Activated CD8-positive, alpha-beta memory T cell treated with anti-CD3 and anti-CD28 coated beads, Interleukin-2, amount 50 U/mL, for 4 hours (primary cell): ENCODE results near the gene ASPG.

Experiments
- DNase-seq: peaks from one replicate; pipeline ENCODE4 v3.0.0-alpha.2; 2020

The ASPG gene

DNA sequence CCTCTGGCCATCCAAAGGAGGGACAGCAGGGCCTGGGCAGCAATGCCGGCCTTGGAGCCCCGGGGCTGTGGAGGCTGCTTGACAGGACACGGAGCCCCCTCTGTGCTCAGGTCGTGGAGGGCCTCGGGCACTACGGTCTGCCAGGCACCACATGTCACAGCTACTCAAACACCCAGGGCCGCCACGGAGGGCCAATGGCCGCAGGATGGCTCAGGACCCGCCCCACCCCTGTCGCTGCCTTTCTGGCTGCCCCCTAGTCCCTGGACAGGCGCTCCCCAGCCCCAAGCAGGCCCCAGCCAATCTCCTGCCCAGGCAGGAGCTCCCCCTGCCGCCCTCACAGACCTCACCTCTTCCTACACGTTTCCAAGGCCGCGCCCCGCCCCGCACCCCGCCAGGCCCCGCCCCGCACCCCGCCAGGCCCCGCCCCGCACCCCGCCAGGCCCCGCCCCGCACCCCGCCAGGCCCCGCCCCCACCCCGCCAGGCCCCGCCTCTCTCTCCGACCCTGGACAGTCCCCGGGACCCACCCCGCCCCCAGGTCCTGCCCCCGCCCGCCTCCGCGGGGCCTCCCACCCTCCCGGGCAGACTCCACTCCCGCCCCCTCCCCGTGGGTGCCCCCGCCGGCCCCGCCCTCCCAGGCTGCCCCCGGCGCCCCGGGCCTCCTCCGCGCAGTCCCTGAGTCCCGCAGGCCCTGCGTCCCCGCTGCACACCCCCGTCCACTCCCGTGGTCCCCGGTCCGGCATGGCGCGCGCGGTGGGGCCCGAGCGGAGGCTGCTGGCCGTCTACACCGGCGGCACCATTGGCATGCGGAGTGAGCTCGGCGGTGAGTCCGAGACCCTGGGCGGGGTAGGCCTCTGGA is at the start of gene ASPG:
TSS of gene ASPG (plus strand) at position 669 of the 857 bp plus-strand sequence. CDS start at position 740, 71 bp downstream.
- no peak for DNase-seq

DNA sequence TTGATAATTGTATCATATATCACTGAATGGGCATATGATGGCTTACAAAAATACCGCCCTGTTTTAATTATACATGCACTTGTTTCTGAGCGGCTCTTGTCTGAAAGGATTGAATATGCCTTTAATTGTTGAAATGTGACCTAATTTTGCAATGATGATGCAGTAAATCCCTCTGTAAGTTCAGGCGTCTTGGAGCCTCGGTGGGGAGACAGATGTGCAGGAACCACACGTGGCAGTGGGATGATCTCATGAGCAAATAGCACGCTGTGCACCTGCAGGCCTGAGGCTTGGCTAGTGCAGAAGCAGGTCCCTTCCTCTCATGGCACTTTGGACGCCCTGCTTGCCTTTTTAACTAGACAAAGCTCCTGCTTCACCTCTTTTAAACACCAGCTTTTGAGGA is 49.3 kb upstream of the ASPG start:
- DNase-seq, result no peak

DNA sequence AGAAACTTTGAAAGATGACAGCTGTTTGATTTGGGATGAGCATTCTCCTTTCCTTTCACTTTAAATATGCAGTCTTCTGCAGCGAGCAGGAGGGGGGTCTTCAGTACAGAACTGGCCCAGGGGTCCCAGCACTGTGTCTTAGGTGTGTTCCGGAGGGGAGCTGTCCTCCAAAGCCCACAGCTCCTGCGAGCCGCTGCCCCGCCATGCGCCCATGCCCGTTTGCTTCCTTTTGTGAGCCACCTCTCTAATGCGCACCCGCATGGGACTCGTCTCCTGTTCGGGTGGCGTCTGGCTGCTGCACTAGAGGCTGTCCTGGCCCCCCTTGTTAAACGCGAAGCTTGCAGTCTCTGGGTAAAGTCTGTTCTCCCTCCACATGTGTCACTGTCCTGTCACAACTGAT is 48.4 kb upstream of the ASPG start:
- no peak for DNase-seq

DNA sequence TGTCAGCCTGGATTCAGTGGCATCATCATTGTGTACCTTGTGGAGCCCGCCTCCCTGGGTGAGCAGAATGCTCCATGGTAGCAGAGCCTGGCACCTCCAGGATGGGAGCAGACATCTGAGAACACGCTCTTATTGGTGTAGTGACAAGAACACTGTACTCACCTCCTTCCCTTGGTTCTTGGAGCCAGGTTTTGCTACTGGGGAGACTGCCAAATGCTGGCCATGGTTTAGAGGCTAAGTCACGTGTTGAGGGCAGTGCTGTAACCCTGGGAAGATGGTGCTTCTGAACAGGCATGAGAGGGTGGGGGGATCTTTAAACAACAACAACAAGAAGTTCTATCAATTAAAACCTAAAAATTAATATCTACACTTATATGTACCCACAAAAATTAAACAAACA is 47.6 kb upstream of the ASPG start:
- no peak for DNase-seq

DNA sequence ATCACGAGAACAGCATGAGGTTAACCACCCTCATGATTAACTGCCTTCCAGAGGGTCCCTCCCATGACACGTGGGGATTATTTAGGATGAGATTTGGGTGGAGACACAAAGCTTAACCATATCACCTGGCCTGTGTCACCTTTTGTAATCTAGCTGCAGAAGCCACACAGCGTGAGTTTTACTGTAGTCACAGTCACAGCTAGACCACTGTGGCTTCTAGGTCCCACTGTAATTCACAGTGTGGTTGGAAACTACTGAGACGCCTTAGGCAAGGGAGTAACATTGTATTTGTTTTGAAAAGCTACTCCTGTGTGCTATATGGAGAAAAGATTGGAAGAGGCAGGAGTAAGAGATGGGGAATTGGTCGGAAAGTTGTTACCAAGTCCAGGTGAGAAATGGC is 46.3 kb upstream of the ASPG start:
- DNase-seq, result no peak

DNA sequence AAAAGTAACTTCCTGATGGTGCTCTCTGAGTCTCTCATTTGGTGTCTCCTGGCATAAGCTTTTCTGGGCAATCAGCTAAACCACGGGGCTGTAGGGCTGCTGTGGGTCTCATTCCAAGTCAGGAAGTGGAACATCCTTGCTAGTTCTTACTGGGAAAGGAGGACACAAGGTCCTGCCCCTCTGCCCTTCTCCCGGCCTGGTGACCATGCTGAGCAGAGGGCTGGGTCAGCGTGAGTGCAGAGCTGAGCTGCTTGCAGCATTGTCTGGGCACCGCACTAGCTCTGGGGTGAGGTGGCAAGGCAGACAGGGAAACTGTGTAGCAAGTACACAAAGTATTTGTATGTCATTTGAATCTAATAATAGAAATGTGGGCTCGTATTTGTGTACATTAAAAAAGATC is 45.0 kb upstream of the ASPG start:
- DNase-seq, result no peak

DNA sequence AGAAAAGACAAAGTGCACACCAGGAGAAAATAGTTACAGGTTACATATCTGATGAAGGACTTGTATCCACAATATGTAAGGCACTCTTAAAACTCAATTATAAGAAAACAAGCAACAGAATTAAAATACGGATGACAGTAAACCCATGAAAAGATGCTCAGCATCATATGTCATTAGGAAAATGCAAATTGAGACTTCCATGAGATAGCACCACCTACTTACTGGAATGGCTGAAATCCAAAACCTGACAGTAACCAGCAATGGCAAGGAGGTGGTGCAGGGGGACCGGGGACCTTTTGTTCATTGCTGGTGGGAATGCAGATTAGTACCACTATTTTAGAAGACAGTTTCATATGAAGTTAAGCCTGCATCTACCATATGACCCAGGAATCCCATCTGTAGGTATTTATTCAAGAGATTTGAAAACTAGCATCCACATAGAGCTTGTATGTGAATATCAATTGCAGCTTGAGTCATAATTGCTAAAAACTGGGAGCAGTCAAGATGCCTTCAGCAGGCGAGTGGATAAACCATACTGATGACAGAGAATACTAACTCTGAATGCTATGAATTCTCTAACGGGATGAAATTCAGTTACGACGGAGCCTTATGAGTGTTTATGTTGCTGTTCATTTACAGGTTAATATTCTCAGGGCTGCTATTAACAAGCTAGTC is 43.9 kb upstream of the ASPG start:
- no peak for DNase-seq

DNA sequence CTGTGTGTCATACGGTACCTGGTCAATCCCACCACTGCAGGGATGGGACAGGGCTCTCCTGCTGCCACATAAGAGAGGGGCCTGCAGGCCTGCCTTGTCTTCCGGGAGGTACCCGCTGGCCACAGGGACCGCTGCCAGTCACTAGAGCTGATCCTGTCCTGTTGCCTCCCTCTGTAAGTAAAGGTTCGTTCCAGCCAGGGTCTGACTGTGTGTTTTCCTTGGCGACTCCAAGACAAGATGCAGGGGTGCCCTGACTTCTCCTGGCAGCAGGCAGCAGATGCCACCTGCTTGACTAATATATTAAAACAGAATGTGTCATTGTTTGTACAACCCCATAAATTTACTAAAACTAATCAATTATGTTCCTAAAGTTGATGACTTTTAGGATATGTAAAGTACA is 41.5 kb upstream of the ASPG start:
- DNase-seq, result no peak

DNA sequence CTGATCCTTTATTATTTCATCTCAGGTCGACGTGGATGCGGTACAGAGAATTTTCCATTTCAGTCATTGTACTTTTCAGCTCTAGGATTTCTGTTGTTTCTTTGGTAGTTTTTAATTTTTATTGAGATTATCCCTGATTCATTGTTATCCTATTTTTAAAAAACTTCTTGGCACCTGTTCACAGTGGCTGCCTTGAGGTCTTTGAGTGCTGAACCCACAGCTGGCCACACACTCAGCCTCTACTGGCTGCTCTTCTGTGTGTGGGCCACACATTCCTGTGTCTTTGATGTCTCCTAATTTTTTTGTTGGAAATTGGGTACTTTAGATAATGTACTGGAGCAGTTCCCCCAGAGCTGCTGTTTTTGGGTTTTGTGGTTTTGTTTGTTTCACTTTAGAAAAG is 37.7 kb upstream of the ASPG start:
- no peak for DNase-seq

DNA sequence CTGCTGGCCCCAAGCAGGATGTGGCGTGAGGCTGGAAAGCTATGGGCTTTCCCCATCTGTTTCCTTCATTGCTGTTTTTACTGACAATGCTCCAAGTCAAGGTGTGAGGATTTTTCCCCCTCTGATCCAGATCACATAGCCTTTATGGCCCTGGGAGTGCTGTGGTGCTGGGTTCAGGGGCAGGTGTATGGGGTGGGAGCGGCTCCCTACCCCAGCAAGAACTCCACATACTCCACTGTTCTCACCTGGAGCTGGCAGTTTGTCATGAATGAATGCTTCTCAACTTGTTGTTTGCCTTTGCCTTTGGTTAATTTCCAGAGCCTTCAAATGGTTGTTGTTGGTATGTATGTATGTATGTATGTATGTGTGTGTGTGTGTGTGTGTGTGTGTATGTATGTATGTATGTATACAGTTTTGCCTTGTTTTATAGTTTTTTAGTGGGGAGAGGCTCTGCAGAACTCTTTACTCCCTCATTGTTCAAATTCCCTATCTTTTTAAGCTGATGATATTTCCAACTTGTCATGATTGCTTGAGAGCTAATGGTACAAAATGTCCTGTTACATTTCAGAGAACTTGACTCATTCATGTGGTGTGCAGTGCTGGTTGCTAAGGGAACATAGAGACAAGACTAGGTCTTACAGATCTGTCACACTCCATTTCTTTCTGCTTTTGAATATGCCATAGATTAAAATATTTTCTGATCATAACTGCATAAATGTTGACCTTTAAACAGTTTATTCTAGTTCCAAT is 36.6 kb upstream of the ASPG start:
- DNase-seq, result no peak

DNA sequence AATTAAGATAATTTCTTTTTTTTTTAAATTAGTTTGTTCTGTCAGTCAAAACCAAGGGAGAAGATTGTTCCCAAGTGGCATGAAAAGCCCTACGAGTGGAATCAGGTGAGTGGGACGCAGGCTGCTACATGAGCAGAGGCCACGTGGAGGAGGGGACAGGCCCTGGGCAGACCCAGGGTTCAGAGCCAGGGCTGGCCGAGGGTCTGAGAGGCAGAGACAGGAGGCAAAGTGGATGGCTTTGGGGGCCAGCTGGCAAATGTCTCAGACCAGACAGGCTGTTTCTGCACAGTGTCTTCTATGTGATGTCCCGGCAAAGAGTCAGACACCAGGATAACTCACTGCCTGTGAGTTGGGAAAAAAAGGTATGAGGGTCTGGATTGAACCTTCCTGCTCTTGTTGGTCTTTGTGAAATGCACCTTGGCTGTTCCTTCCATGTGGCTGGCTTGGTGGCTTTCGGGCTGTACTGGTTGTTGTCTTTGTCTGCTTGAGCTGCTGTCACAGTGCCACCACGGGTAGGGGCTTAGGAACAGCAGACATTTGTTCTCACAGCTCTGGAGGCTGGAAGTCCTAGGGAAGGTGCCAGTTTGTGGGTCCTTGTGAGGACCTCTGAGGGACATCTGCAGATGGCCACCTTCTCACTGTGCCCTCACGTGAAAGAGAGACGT is 35.8 kb upstream of the ASPG start:
- no peak for DNase-seq

DNA sequence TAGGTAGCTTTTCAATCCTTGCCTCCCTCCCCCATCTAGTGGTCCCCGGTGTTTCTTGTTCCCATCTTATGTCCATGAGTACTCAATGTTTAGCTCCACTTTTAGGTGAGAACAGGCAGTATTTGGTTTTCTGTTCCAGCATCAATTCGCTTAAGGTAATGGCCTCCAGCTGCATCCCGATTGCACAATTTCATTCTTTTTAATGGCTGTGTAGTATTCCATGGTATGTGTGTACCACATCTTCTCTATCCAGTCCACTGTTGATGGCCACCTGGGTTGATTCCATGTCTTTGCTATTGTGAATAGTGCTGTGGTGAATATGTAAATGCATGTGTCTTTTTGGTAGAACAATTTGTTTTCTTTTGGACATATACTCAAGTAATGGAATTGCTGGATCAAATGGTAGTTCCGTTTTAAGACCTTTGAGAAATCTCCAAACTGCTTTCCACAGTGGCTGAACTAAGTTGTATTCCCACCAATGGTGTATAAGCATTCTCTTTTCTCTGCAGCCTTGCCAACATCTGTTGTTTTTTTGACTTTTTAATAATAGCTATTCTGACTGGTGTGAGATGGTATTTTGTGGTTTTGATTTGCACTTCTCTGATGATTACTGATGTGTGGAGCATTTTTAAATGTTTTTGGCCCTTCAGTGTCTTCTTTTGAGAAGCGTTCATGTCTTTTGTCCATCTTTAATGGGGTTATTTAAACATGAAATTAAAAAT is 34.2 kb upstream of the ASPG start:
- no peak for DNase-seq

DNA sequence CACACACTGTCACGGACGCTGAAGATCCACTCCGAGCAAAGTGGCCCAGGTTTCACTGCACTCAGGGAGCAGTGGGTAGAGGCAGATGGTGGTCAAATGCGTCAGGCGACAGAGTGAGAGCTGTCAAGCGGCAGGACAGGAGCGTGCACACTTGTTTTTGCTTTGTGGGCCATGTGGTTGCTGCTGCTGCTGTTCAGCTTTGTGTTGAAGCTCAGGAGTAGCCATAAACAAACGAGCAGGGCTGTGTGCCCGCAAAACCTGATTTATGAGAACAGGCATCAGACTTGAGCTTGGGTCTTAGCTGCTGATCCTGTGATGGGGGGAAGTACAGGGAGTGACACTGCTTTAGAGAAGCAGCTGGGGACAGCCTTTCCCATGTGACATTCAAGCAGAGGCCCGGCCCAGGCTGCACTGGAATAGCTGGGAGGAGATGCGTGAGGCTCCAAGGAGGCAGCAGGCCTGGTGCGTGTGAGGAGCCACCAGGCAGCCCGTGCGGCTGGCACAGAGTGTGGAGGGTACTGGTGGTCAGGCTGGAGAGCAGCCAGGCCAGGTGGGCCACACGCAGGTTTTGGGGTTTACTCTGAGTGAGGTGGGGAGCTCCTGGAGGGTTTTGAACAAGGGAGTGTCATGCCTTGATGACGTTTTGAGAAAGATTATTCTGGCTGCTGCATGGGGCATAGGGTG is 31.1 kb upstream of the ASPG start:
- no peak for DNase-seq

DNA sequence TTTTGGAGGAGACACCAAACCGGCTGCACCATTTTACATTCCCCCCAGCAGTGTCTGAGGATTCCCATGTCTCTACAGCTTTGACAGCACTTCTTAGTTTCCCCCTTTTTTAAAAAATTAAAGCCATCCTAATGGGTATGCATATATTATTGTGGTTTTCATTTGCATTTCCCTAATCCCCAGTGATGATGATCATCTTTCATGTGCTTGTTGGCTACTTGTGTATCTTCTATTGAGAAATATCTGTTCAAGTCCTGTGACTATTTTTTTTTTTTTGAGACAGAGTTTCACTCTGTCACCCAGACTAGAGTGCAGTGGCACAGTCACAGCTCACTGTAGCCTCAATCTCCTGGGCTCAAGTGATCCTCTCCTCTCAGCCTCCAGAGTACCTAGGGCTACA is 23.2 kb upstream of the ASPG start:
- DNase-seq, result no peak

DNA sequence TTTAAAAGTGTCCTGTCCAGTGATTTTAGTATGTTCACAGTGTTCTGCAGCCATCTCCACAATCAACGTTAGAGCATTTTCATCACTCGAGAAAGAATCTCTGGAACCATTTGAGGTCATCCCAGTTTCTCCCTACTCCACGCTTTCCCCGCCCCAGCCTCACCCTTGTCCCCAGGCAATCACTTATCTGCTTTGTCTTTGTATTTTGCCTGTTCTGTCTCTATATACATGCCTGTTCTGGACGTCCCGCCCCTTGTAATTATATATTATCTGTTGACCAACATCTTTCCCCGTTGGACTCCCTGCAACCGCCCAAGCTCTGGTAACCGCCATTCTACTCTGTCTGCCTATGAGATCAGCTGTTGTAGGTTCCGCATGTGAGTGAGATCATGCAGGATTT is 21.5 kb upstream of the ASPG start:
- no peak for DNase-seq

DNA sequence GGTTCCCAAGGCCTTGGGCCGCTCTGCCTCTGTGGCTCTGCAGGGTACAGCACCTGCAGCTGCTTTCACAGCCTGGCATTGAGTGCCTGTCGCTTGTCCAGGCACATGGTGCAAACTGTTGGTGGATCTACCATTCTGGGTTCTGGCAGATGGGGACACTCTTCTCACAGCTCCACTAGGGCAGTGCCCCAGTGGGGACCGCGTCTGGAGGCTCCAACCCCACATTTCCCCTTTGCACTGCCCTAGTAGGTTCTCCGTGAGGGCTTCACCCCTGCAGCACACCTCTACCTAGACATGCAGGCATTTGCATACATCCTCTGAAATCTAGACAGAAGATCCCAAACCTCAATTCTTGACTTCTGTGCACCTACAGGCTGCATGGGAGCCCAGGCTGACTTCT is 19.2 kb upstream of the ASPG start:
- no peak for DNase-seq

DNA sequence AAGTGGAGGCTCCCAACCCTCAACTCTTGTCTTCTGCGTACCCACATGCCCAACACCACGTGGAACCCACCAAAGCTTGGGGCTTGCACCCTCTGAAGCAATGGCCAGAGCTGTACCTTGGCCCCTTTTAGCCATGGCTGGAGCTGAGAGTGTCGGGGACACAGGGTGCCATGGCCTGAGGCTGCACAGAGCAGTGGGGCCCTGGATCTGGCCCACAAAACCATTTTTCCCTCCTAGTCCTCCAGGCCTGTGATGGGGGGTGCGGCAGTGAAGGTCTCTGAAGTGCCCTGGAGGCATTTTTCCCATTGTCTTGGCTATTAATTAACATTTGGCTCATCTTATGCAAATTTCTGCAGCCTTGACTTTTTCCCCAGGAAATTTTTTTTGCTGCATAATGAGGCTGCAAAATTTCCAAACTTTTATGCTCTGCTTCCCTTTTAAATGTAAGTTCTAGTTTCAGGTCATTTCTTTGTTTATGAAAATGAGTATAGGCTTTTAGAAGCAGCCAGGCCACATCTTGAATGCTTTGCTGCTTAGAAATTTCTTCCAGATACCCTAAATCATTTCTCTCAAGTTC is 18.7 kb upstream of the ASPG start:
- DNase-seq, result no peak

DNA sequence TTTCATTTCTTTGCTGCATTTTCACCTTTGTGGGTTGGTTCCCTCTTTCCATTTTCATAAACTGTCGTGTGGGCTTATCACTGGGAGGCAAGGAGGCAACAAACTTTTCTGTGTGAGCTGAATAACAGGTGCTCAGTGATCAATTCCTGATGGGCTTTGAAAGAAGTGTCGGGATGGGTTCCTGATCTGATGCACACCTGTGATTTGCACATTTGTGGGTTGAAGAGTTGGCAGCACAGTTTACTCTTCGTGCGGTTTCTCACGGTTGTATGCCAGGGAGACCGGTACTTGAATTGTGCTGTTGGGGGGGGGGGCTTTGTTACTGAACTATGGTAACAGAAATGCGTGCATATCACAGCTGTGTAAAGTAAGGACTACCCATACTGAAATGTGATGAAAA is 16.0 kb upstream of the ASPG start:
- no peak for DNase-seq

DNA sequence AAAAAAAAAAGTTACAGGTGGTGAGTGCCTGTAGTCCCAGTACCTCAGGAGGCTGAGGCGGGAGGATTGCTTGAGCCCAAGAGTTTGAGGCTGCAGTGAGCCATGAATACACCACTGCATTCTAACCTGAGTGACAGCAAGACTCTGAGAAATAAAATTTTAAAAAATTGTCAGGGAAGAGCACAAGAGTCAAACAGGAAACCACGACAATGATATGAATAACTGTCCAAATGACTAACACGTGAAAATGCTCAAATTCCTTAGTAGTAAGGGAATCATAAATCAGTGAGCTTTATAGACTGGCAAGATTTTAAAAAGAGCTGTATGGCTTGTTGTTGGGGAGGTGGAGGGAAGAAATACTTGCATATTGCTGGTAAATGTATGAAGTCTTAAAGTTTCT is 12.9 kb upstream of the ASPG start:
- no peak for DNase-seq

DNA sequence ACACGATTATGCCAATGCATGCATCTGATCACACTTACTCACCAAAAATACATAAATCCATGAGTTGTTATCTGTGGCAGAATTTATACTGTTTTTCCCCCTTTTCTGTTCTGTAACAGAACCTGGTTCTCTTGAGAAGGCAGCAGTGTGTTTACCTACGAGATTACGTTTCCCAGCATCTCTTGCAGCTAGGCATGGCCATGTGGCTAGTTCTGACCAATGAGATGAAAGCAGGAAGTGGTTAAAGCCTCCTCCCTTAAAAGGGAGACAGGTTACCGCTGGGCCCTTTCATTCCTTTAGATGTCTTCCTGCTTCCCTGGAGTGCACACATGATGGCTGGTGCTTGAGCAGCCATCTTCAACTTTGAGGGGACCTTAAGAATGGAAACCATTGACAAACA is 11.7 kb upstream of the ASPG start:
- DNase-seq, result no peak

DNA sequence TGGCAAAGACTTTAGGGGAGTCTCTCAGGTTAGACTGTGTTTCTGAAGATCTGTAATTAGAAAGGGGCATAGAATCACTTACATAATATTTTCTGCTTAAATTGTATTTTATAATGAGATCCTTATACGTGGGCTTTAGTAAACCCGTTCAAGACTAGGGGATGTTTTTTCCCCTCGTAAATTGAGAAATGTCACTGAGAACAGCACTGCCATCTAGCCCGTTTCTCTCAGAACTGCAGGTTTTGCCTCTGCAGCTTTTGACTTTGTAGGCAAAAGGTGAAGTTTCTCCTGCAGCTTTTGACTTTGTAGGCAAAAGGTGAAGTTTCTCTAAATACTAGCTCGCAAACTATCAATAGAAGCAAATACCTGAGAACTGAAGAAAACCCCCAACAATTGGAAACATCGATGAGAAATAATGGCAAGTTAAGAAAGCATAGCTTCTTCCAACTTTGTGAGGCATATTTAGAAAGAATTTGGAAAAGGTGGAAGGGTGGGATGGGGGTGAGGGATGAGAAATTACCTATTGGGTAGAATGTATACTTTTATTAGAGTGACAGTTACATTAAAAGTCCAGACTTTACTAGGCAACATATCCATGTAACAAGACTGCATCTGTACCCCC is 9.9 kb upstream of the ASPG start:
- no peak for DNase-seq
